Kidney capillary endothelial cell (primary cell): ENCODE data around the gene DEPDC5.

Source experiments
- DNase-seq: peaks from one replicate; pipeline ENCODE4 v3.0.0-alpha.2; 2018; ENCODE audit warnings: low spot score

Gene DEPDC5

DNA sequence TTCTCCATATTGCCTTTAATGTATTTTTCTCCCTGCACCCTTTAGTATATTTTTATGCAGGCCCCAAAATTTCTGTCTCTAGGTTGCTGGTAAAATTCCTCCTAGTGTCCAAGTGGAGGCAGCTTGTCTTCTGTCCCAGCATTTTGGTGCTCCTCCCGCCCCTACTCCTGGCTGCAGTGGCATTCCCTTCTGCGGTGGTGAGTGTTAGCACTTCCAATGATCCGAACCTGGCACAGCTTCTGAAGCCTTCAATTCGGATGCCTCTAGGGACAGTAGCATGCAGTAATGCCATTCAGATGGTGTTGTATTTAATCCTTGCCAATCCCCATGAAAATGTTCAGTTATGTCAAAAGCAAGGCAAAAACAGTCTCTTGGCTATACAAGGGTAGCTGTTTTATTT, 196.4 kb downstream of the DEPDC5 start:
- no peak for DNase-seq

DNA sequence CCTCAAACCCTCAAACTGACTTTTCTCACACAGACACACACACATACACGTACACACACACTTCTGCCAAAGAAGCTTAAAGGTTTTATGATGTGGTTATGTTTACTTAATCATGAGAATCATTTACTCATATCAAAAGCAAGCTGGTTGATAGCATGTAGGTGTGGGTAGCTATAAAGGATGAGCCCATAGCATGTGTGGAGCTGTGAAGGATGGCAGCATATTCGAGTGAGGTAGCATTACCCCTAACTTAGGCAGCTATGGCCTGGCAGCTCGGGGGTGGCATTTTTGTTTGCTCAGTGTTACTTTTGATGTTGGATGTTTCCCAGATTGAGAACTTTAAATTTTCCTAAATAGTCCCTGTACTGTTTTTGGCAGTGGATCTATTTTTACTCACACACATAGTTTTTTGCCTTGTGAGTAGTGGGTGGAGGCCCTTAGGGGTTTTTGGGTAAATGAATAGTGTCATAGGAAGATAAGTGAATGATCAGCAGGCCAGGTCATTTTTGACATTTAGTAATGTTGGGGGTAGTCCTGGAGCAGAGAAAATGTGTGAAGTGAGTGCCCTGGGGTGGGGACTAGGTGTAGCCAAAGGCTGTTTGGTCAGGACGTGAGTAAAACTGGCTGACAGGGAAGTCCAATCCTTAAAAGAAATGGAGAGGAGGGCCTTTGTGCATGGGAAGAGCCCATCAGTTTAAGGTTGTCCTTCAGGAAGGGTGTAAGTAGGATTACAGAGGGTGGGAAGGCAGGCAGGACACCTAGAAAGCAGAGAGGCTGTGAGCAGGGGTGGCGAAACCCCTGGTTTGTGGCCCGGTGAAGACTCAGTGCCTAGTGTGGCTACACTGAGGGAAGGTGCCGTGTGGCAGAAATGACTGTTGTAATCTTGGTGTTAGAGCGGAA, 197.6 kb downstream of the DEPDC5 start:
- no peak for DNase-seq

DNA sequence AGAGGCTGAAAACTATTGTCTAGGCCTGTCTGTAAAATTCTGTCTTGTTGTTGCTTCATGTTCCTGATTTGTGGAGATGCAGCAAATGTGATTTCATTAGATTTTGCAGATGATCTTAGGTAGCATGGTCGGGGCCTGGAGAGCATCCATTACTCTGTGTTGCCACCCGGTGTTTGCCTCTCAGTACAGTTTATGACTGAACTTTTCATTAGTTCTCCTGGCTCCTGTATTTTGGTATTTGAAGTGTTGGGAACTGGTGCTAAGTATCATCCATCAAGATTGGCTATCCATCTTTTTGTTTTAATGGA, 198.2 kb downstream of the DEPDC5 start:
- no peak for DNase-seq

DNA sequence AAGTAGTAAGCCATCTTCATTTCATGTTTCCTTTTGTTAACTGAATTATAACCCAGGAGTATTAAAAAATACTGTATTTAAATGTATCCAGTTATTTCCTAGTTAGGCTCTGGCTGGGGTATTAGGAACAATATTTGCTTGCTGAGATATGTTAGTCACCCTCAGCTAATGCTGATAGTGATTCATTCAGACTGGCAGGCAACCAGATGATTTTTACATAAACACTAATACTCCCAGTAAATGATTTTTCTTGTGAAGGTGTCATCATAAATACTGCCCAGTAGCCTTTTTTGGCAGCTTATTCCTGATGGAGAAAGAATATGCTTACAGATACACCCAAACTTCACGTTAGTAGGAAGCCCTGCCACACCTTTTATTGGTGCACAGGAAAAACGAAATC, 198.7 kb downstream of the DEPDC5 start:
- DNase-seq: peak; percentile 86

DNA sequence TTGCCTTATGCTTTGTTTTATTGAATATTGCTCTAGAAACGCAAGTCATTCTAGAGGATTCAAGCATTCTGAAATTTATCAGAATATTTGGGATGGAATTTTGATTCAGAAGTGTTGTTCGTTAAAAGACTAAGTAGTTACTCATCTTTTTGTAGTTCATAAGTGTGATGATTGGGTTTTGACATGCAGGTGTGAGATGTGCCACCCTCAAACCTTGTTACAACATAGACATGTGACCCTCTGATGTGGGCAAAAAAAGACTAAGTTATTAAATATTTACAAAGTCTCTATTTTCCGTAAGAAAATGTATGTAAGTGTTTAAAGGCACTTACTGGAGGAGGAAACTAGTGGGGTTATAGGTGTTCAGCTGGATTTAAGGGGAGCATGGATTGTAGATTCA, 199.4 kb downstream of the DEPDC5 start:
- DNase-seq: no peak

DNA sequence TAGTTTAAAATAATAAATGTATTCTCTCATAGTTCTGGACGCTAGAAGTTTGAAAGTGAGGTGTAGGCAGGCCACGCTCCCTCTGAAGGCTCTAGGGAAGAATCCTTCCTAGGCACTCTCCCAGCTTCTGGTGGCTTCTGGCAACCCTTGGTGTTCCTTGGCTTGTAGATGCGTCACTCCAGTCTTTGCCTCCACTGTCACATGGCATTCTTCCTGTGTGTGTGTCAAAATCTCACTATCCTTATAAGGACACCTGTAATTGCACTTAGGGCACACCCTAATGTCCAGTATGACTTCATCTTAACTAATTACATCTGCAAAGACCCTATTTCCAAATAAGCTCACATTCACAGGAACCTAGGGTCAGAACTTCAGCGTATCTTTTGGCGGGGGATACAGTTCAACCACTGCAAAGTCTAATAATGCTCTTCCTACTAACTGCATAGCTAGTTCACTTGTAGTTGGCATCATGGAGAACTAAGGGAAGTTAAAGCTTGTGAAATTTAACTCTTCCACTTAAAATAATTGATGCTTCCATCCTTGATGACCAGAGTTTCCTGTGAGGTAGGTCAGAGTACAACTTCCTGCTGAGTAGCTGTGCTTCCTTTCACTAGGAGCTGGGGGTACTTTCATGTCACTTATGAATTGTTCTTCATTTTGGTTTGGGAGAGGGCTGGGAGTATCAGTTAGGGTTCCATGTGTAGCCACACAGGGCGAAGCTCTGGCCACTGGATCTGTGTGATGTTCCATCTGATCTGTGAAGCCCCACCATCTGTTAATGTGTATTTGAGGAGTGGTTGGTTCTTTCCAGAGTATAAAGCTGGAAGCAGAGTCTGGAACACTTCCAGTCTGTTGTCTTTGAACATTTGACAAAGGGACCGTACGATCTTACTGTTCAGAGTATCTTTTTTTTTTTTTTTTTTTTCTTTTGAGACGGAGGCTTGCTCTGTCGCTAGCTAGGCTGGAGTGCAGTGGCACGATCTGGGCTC, 201.0 kb downstream of the DEPDC5 start:
- DNase-seq: no peak

DNA sequence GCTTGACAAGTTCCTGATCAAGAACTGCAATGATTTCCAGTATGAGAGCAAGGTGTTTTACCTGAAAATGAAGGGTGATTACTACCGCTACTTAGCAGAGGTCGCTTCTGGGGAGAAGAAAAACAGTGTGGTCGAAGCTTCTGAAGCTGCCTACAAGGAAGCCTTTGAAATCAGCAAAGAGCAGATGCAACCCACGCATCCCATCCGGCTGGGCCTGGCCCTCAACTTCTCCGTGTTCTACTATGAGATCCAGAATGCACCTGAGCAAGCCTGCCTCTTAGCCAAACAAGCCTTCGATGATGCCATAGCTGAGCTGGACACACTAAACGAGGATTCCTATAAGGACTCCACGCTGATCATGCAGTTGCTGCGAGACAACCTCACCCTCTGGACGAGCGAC, 202.5 kb downstream of the DEPDC5 start:
- no peak for DNase-seq
